ENCODE data around the gene AADACL2. TPM values are rescaled to one million over a fixed set of nuclear protein-coding genes. Genes with fewer than 3 reads are reported as not detected.

AADACL2 gene
- total and polyA plus RNA-seq, 2 experiments from 2014 or later = not detected

GRCh38 chr3:151804267-151804666, 70.5 kb downstream of the AADACL2 start:
- Mint-ChIP-seq H3K9me3 (peaks cover 20% of the 10 kb centered on the region), H3K4me1 (no peaks in the 10 kb centered on the region), H3K36me3 (ENCODE audit: low read depth) (peaks cover 7% of the 10 kb centered on the region; the same call in 2 of the 3 replicates), H3K27ac (no peak overlapping the region), H3K4me3 (no peak overlapping the region), H3K27me3 (ENCODE audit: insufficient read depth, low read depth, poor library complexity) (peaks cover 5% of the 10 kb centered on the region)
- H3K9me2 ChIP-seq (ENCODE audit: insufficient read depth) = no peaks in the 10 kb centered on the region
- H3K27ac ChIP-seq (ENCODE audit: low read depth) = no peak overlapping the region
- no peak overlapping the region for H2AFZ ChIP-seq
- no peak overlapping the region for H3K4me2 ChIP-seq
- DNase-seq (ENCODE audit: low spot score) (no peak), ATAC-seq (no peak)
- TF ChIP-seq POLR2AphosphoS5 (IDR thresholded peaks at IDR 0.05; ENCODE audit: low read depth) = no peak
- TF ChIP-seq REST (IDR thresholded peaks at IDR 0.05; ENCODE audit: unreplicated experiment) = no peak
- H3F3A ChIP-seq (replicated peaks; ENCODE audit: low read depth) = no peaks in the 10 kb centered on the region
- no peaks in the 10 kb centered on the region for H3K27me3 ChIP-seq (ENCODE audit: insufficient read depth)
- H4K20me1 ChIP-seq (replicated peaks; ENCODE audit: insufficient read depth) = no peaks in the 10 kb centered on the region
- no peaks in the 10 kb centered on the region for H3K79me2 ChIP-seq (replicated peaks; ENCODE audit: insufficient read depth)
- H3K4me1 ChIP-seq (ENCODE audit: insufficient read depth) = no peaks in the 10 kb centered on the region
- no peaks in the 10 kb centered on the region for H3K36me3 ChIP-seq (ENCODE audit: insufficient read depth)
- no peak overlapping the region for H3K4me3 ChIP-seq

- no peak overlapping the region for H3K4me3 Mint-ChIP-seq
- no peak overlapping the region for H3K27ac Mint-ChIP-seq
- H3K4me2 ChIP-seq = no peak overlapping the region
- no peaks in the 10 kb centered on the region for H3K36me3 ChIP-seq (ENCODE audit: insufficient read depth)
- H3F3A ChIP-seq (replicated peaks; ENCODE audit: low read depth) = no peaks in the 10 kb centered on the region
- no peaks in the 10 kb centered on the region for H3K4me1 ChIP-seq (ENCODE audit: insufficient read depth)
- H4K20me1 ChIP-seq (replicated peaks; ENCODE audit: insufficient read depth) = no peaks in the 10 kb centered on the region
- no peaks in the 10 kb centered on the region for H3K4me1 Mint-ChIP-seq
- H3K27me3 Mint-ChIP-seq (ENCODE audit: insufficient read depth, low read depth, poor library complexity) = peaks cover 5% of the 10 kb centered on the region
- ATAC-seq = no peak
- no peak for TF ChIP-seq CREB1 (CRISPR knock-in tag; IDR thresholded peaks at IDR 0.05; ENCODE audit: low read depth)
- TF ChIP-seq, protein P1, sequence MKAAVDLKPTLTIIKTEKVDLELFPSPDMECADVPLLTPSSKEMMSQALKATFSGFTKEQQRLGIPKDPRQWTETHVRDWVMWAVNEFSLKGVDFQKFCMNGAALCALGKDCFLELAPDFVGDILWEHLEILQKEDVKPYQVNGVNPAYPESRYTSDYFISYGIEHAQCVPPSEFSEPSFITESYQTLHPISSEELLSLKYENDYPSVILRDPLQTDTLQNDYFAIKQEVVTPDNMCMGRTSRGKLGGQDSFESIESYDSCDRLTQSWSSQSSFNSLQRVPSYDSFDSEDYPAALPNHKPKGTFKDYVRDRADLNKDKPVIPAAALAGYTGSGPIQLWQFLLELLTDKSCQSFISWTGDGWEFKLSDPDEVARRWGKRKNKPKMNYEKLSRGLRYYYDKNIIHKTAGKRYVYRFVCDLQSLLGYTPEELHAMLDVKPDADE (IDR thresholded peaks at IDR 0.05) = no peak
- TF ChIP-seq CTCF (conservative IDR thresholded peaks at IDR 0.05; ENCODE audit: low read depth in 2 of 2) = no peak
- TF ChIP-seq JUNB (IDR thresholded peaks at IDR 0.05; ENCODE audit: unreplicated experiment) = no peak
- TF ChIP-seq NANOG (IDR thresholded peaks at IDR 0.05; ENCODE audit: borderline replicate concordance) = no peak
- TF ChIP-seq REST (IDR thresholded peaks at IDR 0.05; ENCODE audit: unreplicated experiment) = no peak
- H3K9me2 ChIP-seq (ENCODE audit: insufficient read depth) = no peaks in the 10 kb centered on the region
- no peak for DNase-seq (ENCODE audit: low spot score)
- H3K36me3 Mint-ChIP-seq (ENCODE audit: low read depth) = peaks cover 7% of the 10 kb centered on the region; the same call in 2 of the 3 replicates
- H3K9me3 Mint-ChIP-seq = peaks cover 20% of the 10 kb centered on the region
- H3K27ac ChIP-seq (ENCODE audit: low read depth) = no peak overlapping the region
- no peaks in the 10 kb centered on the region for H3K79me2 ChIP-seq (replicated peaks; ENCODE audit: insufficient read depth)
- no peak overlapping the region for H3K4me3 ChIP-seq
- H2AFZ ChIP-seq = no peak overlapping the region
- H3K27me3 ChIP-seq (ENCODE audit: insufficient read depth) = no peaks in the 10 kb centered on the region
Observed at GRCh38 chr3:151806838-151807237, 73.1 kb downstream of the AADACL2 start.
